Measurements from ENCODE around the gene SRRD. TPM values are rescaled to one million over a fixed set of nuclear protein-coding genes. Genes with fewer than 3 reads are reported as not detected.

SRRD gene
- polyA plus RNA-seq, 1 donor, result 18.1 TPM

DNA sequence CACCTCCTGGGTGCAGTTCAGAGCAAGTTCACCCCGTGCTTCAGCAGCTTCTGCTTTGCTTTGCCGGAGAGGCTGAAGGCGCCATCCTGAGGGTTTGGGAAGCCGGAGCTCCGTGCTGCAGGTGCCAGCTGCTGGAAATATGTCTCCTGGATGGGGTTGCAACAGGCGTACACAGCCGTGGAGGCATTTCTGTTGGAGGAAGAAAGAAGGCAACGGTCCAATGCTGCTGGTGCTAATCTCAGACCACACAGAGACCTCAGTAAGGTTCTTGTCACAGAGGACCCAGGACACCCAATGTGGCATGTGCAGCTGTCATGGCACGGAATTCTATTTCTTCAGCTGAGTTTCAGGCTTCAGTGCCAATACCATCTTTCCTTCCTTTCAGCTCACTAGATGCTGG lies 30.5 kb upstream of the SRRD start:
- DNase-seq, result no peak
- Histone ChIP-seq H3K9me3 (ENCODE audit: control insufficient read depth, low read depth, low read length) (no peaks in the 10 kb centered on the region), H3K27me3 (ENCODE audit: control insufficient read depth, insufficient read depth, low read length) (no peaks in the 10 kb centered on the region), H3K27ac (ENCODE audit: low read length) (no peak overlapping the region), H3K4me1 (ENCODE audit: control insufficient read depth, insufficient read depth, low read length) (no peaks in the 10 kb centered on the region), H3K36me3 (ENCODE audit: control insufficient read depth, insufficient read depth, low read length) (peaks cover 63% of the 10 kb centered on the region), H3K4me3 (ENCODE audit: low read length) (no peak overlapping the region)
- 100% methylated on average over 1 of the region's 9 CpGs for WGBS (ENCODE audit: insufficient coverage, low lambda C conversion rate)

DNA sequence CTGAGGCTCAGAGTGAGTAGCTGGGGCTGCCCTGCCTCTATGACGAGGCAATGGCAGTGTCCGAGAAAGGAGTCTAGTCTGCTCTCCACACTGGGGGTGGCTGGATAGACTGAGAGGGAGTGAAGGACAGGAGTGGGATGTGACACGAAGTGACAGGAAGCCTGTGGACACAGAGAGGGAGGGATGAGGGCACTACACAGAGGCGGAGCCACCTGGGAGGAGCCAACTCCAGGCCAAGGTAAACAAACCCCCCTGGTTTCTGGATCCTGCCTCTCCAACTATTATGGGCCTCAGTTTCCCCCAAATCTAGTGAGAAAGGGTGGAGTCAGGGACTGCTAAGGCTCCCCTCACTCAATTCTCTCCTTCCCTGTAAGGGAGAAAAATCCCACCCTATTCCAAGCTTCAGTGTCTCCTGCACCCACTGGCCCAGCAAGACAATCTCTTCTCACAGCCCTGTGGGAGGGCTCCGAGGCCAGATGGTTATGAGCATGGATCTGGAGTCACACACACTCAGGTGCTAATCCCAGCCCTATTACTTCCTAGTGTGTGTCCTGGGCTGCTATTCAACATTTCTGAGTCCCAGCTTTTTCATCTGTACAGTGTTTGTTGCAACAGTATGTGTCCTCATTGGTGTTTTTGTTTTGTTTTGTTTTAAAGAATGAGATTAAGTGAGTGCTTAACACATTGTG lies 29.7 kb upstream of the SRRD start:
- Histone ChIP-seq H3K36me3 (ENCODE audit: control insufficient read depth, insufficient read depth, low read length) (peaks cover 68% of the 10 kb centered on the region), H3K27me3 (ENCODE audit: control insufficient read depth, insufficient read depth, low read length) (no peaks in the 10 kb centered on the region), H3K27ac (ENCODE audit: low read length) (no peak overlapping the region), H3K9me3 (ENCODE audit: control insufficient read depth, low read depth, low read length) (no peaks in the 10 kb centered on the region), H3K4me1 (ENCODE audit: control insufficient read depth, insufficient read depth, low read length) (no peaks in the 10 kb centered on the region), H3K4me3 (ENCODE audit: low read length) (no peak overlapping the region)
- WGBS (ENCODE audit: insufficient coverage, low lambda C conversion rate), result no CpG with 5 or more reads among the region's 5 CpGs
- DNase-seq, result no peak

DNA sequence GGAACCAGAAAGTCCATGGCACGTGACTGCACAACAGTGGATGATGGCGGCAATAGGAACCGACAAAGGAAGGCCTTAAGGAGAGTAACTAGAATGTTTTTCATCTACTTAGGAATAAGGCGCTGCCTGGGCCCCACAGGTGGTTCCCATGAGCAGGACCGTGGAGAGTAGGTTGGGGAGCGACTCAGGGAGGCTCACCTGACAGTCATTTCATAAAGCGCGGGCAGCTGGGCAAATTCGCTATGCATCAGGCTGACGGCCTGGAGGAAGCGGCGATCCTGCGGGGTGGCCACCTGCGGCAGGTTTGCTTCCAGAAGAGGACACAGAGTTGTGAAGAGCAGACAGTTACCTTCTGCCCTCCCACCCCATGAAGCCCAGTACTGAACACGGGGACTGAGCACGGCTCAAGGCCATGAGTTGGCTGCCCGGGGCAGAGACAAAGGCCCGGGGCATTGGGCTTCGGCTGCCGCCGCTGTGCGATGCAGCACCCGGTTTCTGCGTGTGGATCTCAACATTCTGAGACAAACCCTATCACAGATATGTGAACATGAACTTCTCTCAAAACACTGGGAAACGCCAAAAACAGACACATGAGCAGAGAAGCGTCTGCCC lies 25.9 kb upstream of the SRRD start:
- Histone ChIP-seq H3K9me3 (ENCODE audit: control insufficient read depth, low read depth, low read length) (no peaks in the 10 kb centered on the region), H3K27ac (ENCODE audit: low read length) (no peak overlapping the region), H3K4me3 (ENCODE audit: low read length) (no peak overlapping the region), H3K4me1 (ENCODE audit: control insufficient read depth, insufficient read depth, low read length) (peaks cover 15% of the 10 kb centered on the region), H3K36me3 (ENCODE audit: control insufficient read depth, insufficient read depth, low read length) (peaks cover 64% of the 10 kb centered on the region), H3K27me3 (ENCODE audit: control insufficient read depth, insufficient read depth, low read length) (no peaks in the 10 kb centered on the region)
- DNase-seq, result no peak
- WGBS (ENCODE audit: insufficient coverage, low lambda C conversion rate), result 100% methylated on average over 5 of the region's 26 CpGs

DNA sequence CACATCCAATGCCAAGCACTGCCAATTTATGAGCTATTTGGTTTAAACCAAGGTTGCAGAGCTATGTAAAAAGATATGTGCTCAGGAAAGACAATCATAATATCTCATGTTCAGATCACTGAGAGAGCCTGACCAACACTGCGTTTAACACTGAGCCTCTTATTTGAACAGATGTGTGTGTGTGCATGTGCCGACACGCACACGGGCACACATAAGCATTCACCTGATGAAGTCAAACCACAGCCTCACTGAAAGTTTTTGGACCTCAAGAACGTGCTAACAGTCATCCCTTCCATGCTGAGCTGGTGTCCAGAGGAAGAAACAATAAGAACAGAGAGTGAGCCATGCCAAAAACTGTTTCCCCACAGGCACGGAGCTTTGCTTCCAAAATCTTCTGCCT lies 23.5 kb upstream of the SRRD start:
- Histone ChIP-seq H3K27me3 (ENCODE audit: control insufficient read depth, insufficient read depth, low read length) (no peaks in the 10 kb centered on the region), H3K4me3 (ENCODE audit: low read length) (no peak overlapping the region), H3K4me1 (ENCODE audit: control insufficient read depth, insufficient read depth, low read length) (peaks cover 30% of the 10 kb centered on the region), H3K27ac (ENCODE audit: low read length) (no peak overlapping the region), H3K36me3 (ENCODE audit: control insufficient read depth, insufficient read depth, low read length) (peaks cover 72% of the 10 kb centered on the region), H3K9me3 (ENCODE audit: control insufficient read depth, low read depth, low read length) (no peaks in the 10 kb centered on the region)
- WGBS (ENCODE audit: insufficient coverage, low lambda C conversion rate), result no CpG with 5 or more reads among the region's 6 CpGs
- no peak for DNase-seq

DNA sequence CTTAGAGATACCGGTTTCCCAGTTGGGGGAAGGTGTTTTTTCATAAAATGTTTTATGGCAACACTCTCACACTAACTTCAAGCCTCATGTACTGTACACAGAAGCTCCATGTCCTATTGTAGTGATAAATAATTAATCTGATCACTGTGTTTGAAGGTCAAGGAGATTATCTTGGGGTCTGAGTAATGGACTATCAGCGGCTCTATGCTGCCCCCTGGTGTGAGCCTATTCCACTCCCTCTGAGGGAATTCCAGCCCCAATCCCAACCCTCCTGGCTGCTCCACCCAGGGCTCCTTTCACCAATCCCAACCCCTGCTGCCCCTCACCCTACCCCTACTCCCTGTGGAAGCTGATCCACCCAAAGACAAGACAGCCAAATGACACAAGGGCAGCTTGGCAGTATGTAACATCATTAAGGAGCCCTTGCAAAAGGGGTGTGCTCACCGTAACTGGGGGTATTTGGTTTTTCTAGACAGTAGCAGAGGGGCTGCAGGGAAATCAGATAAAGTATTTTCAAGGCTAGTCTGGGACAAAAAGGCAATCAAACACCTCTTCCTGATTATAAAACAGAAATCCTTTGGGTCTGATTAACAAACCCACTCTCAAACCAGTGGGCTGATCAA lies 22.4 kb upstream of the SRRD start:
- Histone ChIP-seq H3K27me3 (ENCODE audit: control insufficient read depth, insufficient read depth, low read length) (no peaks in the 10 kb centered on the region), H3K9me3 (ENCODE audit: control insufficient read depth, low read depth, low read length) (no peaks in the 10 kb centered on the region), H3K27ac (ENCODE audit: low read length) (peak overlapping the region; percentile 17), H3K4me1 (ENCODE audit: control insufficient read depth, insufficient read depth, low read length) (peaks cover 30% of the 10 kb centered on the region), H3K4me3 (ENCODE audit: low read length) (no peak overlapping the region), H3K36me3 (ENCODE audit: control insufficient read depth, insufficient read depth, low read length) (peaks cover 77% of the 10 kb centered on the region)
- no CpG with 5 or more reads among the region's 3 CpGs for WGBS (ENCODE audit: insufficient coverage, low lambda C conversion rate)
- DNase-seq, result peak in 1 of 2 donors; percentile 49

DNA sequence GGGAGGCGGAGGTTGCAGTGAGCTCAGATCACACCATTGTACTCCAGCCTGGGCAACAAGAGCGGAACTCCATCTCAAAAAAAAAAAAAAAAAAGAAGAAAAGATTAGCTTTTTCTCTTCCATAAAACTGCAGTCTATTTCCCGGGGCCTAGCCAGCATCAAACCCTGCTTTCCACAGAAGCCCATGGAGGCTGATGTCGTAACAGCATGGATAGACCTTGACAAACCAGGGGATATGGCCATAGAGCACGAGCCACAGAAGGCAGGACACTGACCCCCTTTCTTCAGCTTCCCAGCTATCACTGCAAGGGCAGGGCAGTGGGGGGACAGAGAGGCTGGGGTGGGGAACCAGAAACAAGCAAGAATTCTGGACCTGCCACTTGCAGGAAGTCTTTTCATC lies 21.6 kb upstream of the SRRD start:
- H3K4me1 ChIP-seq (ENCODE audit: control insufficient read depth, insufficient read depth, low read length), result peaks cover 30% of the 10 kb centered on the region
- no CpG with 5 or more reads among the region's 5 CpGs for WGBS (ENCODE audit: insufficient coverage, low lambda C conversion rate)
- no peaks in the 10 kb centered on the region for H3K9me3 ChIP-seq (ENCODE audit: control insufficient read depth, low read depth, low read length)
- DNase-seq, result no peak
- H3K4me3 ChIP-seq (ENCODE audit: low read length), result no peak overlapping the region
- no peaks in the 10 kb centered on the region for H3K27me3 ChIP-seq (ENCODE audit: control insufficient read depth, insufficient read depth, low read length)
- peaks cover 80% of the 10 kb centered on the region for H3K36me3 ChIP-seq (ENCODE audit: control insufficient read depth, insufficient read depth, low read length)
- peak overlapping the region; percentile 87 for H3K27ac ChIP-seq (ENCODE audit: low read length)

DNA sequence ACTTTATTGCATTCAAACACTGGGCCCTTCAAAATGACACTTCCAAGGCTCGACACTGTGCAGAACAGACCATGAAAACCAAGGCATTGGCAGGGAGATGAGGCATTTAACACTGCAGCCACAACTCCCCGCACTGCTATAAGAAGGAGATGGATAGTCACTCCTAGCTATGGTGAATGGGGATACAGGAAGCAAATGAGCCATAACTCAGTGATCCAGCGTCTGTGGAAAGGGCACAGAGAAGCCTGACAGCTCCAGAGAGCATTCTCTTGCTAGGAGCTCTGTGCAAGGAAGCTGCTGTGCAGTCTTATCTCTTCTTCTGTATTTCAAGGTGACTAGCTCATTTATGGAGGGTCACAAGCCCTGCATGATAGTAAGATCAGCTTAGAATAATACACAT lies 21.0 kb upstream of the SRRD start:
- no peak overlapping the region for H3K4me3 ChIP-seq (ENCODE audit: low read length)
- no peaks in the 10 kb centered on the region for H3K9me3 ChIP-seq (ENCODE audit: control insufficient read depth, low read depth, low read length)
- no CpG with 5 or more reads among the region's 3 CpGs for WGBS (ENCODE audit: insufficient coverage, low lambda C conversion rate)
- H3K36me3 ChIP-seq (ENCODE audit: control insufficient read depth, insufficient read depth, low read length), result peaks cover 81% of the 10 kb centered on the region
- peak overlapping the region; percentile 87 for H3K27ac ChIP-seq (ENCODE audit: low read length)
- H3K4me1 ChIP-seq (ENCODE audit: control insufficient read depth, insufficient read depth, low read length), result peaks cover 30% of the 10 kb centered on the region
- no peak for DNase-seq
- H3K27me3 ChIP-seq (ENCODE audit: control insufficient read depth, insufficient read depth, low read length), result no peaks in the 10 kb centered on the region

DNA sequence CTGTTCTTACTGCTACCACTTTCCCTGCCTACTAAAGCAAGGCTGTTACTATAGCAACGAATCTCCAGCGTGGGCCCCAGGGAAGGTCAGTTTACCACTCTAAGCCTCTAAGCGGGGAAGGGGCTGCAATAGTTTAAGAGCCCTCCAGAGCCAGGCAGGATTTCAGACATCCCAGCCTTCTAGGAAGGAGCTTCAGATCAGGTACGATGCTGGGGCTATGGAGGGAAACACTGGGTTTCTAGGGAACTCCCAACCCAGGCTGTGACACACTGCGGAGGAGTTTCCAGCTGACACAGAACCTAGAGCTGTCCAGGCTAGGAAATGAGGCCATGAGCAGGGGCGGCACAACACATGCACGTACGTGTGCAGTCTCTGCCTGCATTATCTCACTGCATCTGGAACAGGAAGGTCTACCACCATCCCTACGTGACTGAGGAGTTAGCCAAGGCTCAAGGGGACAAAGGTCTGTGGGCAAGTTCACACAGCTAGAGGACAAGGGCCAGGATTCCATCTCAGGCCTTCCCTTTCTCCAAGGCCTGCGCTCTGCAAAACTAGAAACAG lies 20.5 kb upstream of the SRRD start:
- Histone ChIP-seq H3K9me3 (ENCODE audit: control insufficient read depth, low read depth, low read length) (no peaks in the 10 kb centered on the region), H3K27me3 (ENCODE audit: control insufficient read depth, insufficient read depth, low read length) (no peaks in the 10 kb centered on the region), H3K27ac (ENCODE audit: low read length) (peak overlapping the region; percentile 87), H3K36me3 (ENCODE audit: control insufficient read depth, insufficient read depth, low read length) (peaks cover 80% of the 10 kb centered on the region), H3K4me3 (ENCODE audit: low read length) (no peak overlapping the region), H3K4me1 (ENCODE audit: control insufficient read depth, insufficient read depth, low read length) (peaks cover 30% of the 10 kb centered on the region)
- DNase-seq, result peak; percentile 70 to 91
- WGBS (ENCODE audit: insufficient coverage, low lambda C conversion rate), result no CpG with 5 or more reads among the region's 10 CpGs

DNA sequence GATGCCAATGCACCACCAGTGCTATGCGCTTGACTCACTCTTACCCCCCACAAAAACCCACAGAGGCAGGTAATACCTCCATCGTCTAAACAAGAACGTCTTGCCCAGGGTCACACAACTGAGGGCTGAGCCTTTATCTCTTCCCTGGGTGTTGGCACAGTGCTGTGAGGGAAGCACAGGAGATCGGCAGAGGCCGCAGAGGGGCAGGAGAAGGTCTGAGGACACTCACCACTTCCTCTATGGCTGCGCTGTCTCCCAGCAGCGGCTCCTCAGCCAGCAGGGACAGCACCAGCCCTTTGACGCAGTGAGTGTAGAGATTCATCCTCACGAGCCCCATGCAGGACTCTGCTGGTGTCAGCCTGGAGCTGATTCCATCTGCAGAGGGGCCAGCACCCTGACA lies 20.0 kb upstream of the SRRD start:
- H3K4me1 ChIP-seq (ENCODE audit: control insufficient read depth, insufficient read depth, low read length), result peaks cover 30% of the 10 kb centered on the region
- no peak for DNase-seq
- H3K4me3 ChIP-seq (ENCODE audit: low read length), result no peak overlapping the region
- H3K36me3 ChIP-seq (ENCODE audit: control insufficient read depth, insufficient read depth, low read length), result peaks cover 82% of the 10 kb centered on the region
- H3K27me3 ChIP-seq (ENCODE audit: control insufficient read depth, insufficient read depth, low read length), result no peaks in the 10 kb centered on the region
- H3K27ac ChIP-seq (ENCODE audit: low read length), result peak overlapping the region; percentile 87
- no peaks in the 10 kb centered on the region for H3K9me3 ChIP-seq (ENCODE audit: control insufficient read depth, low read depth, low read length)
- no CpG with 5 or more reads among the region's 9 CpGs for WGBS (ENCODE audit: insufficient coverage, low lambda C conversion rate)

DNA sequence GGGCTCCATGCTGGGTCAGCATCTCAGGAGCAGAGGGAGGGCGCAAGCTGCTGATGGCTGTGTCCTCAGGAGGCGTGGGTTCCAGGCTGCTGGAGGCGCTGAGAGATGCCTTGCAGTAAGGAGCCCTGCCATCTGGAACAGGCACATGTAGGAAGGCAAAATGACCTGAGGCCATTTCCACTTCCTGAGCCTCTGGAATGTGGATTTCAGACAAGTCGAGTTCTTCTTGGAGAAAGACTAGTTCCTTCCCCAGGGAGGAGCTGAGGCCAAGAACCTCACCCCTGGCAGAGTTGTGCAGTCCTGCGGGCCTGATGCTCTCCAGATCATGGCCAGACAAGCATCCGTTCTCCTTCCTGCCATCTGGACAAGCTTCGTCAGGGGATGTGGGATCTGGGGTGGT lies 19.4 kb upstream of the SRRD start:
- DNase-seq, result no peak
- Histone ChIP-seq H3K9me3 (ENCODE audit: control insufficient read depth, low read depth, low read length) (no peaks in the 10 kb centered on the region), H3K4me3 (ENCODE audit: low read length) (no peak overlapping the region), H3K36me3 (ENCODE audit: control insufficient read depth, insufficient read depth, low read length) (peaks cover 85% of the 10 kb centered on the region), H3K4me1 (ENCODE audit: control insufficient read depth, insufficient read depth, low read length) (peaks cover 30% of the 10 kb centered on the region), H3K27ac (ENCODE audit: low read length) (peak overlapping the region; percentile 87), H3K27me3 (ENCODE audit: control insufficient read depth, insufficient read depth, low read length) (no peaks in the 10 kb centered on the region)
- no CpG with 5 or more reads among the region's 7 CpGs for WGBS (ENCODE audit: insufficient coverage, low lambda C conversion rate)

Data from large intestine (tissue), 3 donors.